Kidney (tissue), 14 donors: Measurements from ENCODE around the gene CACNB1. TPM values are rescaled to one million over a fixed set of nuclear protein-coding genes. Genes with fewer than 3 reads are reported as not detected.
A peak's percentile ranks its signal among the peaks of the same experiment; 100 is the strongest.

ENCODE experiments used
- DNase-seq, 5 donors: peaks; one replicate each; pipeline ENCODE4 v3.0.0-alpha.2; 2013 to 2020
- FAIRE-seq: peaks from 2 replicates; lab custom pipeline; 2012; peaks lifted over from hg19 to GRCh38; lab: Jason Lieb, UNC
- H3K27ac ChIP-seq, 2 donors: one replicate each; pipeline ENCODE4 v1.7.0; 2013; ENCODE audit warnings: low read depth in 2 of 2, low read length in 2 of 2, inconsistent platforms in 1 of 2
- H3K27me3 ChIP-seq: one replicate; pipeline ENCODE4 v1.7.1; 2013; ENCODE audit warnings: low read length, inconsistent platforms; ENCODE audit not compliant: control insufficient read depth, insufficient read depth
- H3K36me3 ChIP-seq, 3 donors: one replicate each; pipeline versions ENCODE4 v1.7.0 to v1.7.1; 2013; ENCODE audit warnings: low read length in 3 of 3, control low read depth in 1 of 3, inconsistent platforms in 1 of 3; ENCODE audit not compliant: insufficient read depth in 3 of 3, control insufficient read depth in 2 of 3
- H3K4me1 ChIP-seq, 3 donors: one replicate each; pipeline versions ENCODE4 v1.7.0 to v1.7.1; 2013; ENCODE audit warnings: low read length in 3 of 3, inconsistent platforms in 1 of 3, low read depth in 1 of 3; ENCODE audit not compliant: control insufficient read depth in 2 of 3, insufficient read depth in 2 of 3
- H3K4me3 ChIP-seq, 3 donors: one replicate each; pipeline versions ENCODE4 v1.7.0 to v1.8.1; 2013; ENCODE audit warnings: low read length in 3 of 3, control low read depth in 1 of 3, inconsistent platforms in 1 of 3
- H3K9ac ChIP-seq, 3 donors: one replicate each; pipeline versions ENCODE4 v1.7.0 to v1.7.1; 2013; ENCODE audit warnings: low read length in 3 of 3, control low read depth in 1 of 3, inconsistent platforms in 1 of 3
- H3K9me3 ChIP-seq, 3 donors: one replicate each; pipeline versions ENCODE4 v1.7.0 to v1.7.1; 2013; ENCODE audit warnings: low read length in 3 of 3, control low read depth in 1 of 3, inconsistent platforms in 1 of 3; ENCODE audit not compliant: control insufficient read depth in 2 of 3, insufficient read depth in 1 of 3
- intact Hi-C: fragments of 100-400 bp; cut with DNase I; formaldehyde crosslinking; loops from one replicate; pipeline ENCODE4 v1.11.1; 2022
- polyA plus RNA-seq: library from polyadenylated mRNA; stranded (reverse); fragments of 350-450 nt; fragmentation: Illumina TruSeq; extraction: RNeasy Lipid Tissue Mini Kit (QIAGEN cat#74804); gene quantifications from one replicate; pipeline ENCODE4 v1.2.3, GENCODE V29; 2014; ENCODE audit warnings: low read depth, low replicate concordance; ENCODE audit not compliant: insufficient read depth
- total RNA-seq: library from RNA; stranded (reverse); fragmentation: NEBNext Ultra II Directional; extraction: Animal tissue kit (Norgen Biotek cat#: 25700); gene quantifications from one replicate; pipeline ENCODE4 v1.2.1, GENCODE V29; 2021
- TF ChIP-seq, protein P1 (sequence below): IDR thresholded peaks from 3 replicates; pipeline ENCODE4 v1.5.1; 2012; ENCODE audit warnings: mild to moderate bottlenecking, moderate library complexity, borderline replicate concordance; ENCODE audit not compliant: insufficient read depth; ENCODE audit errors: extremely low read depth
- donor health status: control.
- donor health status: control.
- donor health status: control.
- donor health status: control.
- donor health status: control.
- donor health status: DM: yes; HTN: yes; CAD: no.
- donor health status: Normal renal cell carcinoma (clear cell type).

Gene CACNB1
- total and polyA plus RNA-seq, 2 donors from 2014 or later: 1.4 to 9.9 TPM

DNA sequence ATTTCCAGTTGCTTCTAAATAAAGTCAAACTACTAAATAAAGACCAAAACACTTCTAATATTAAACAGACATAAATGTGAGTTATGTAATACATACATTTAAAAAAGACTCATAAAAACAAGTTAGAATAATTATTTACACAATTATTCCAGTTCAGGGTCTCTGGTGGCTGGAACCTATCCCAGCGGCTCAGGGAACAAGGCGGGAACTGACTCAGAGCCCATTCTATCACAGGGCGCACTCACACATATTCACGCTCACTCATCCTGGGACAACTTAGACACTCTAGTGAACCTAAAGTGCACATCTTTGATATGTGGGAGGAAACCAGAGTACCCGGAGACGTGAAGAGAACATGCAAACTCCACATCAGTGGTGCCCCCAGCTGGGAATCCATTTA, 71.0 kb downstream of the CACNB1 start:
- H3K36me3 ChIP-seq: no peaks in the 10 kb centered on the region
- H3K4me1 ChIP-seq: no peaks in the 10 kb centered on the region
- TF ChIP-seq, protein P1, sequence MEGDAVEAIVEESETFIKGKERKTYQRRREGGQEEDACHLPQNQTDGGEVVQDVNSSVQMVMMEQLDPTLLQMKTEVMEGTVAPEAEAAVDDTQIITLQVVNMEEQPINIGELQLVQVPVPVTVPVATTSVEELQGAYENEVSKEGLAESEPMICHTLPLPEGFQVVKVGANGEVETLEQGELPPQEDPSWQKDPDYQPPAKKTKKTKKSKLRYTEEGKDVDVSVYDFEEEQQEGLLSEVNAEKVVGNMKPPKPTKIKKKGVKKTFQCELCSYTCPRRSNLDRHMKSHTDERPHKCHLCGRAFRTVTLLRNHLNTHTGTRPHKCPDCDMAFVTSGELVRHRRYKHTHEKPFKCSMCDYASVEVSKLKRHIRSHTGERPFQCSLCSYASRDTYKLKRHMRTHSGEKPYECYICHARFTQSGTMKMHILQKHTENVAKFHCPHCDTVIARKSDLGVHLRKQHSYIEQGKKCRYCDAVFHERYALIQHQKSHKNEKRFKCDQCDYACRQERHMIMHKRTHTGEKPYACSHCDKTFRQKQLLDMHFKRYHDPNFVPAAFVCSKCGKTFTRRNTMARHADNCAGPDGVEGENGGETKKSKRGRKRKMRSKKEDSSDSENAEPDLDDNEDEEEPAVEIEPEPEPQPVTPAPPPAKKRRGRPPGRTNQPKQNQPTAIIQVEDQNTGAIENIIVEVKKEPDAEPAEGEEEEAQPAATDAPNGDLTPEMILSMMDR: no peak
- FAIRE-seq: no peak
- H3K9ac ChIP-seq: no peak overlapping the region
- no peaks in the 10 kb centered on the region for H3K27me3 ChIP-seq
- no peak overlapping the region for H3K27ac ChIP-seq
- H3K4me3 ChIP-seq: no peak overlapping the region
- intact Hi-C loops: no loop called here
- DNase-seq: peak in 1 of 5 donors; percentile 47
- H3K9me3 ChIP-seq: no peaks in the 10 kb centered on the region

DNA sequence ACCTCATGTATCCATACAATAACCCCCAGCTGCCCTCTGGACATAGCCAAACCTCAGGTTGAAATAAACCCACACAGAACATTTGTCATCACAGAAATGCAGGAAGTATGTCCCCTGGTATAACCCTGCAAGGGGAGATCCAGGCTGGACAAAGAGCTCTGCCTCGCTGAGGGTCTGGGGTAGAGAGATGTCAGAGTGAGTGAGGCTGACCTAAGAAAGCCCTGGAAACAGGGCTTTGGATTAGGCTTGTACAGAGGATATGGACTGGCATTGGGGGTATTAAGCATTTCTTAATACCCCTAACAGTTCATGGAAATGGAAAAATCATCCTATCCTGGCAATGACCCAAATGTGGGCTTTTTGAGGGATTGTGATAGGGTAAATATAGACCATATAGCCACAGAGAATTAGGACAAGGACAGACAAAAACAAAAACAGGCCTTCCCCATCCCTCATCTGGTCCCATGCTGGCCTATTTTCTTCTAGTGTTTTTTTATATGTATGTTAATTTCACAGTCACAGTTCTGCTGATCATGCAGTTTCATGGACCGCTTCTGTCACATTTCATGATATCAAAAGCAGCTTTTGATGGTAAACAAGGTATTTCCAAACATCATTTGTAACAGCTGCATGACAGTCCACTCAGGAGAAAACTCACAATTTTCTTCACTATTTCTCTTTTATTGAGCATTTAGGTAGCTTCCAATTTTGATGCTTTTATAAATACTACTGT, 72.2 kb downstream of the CACNB1 start:
- H3K9ac ChIP-seq: no peak overlapping the region
- H3K27me3 ChIP-seq: no peaks in the 10 kb centered on the region
- no peaks in the 10 kb centered on the region for H3K4me1 ChIP-seq
- no peak overlapping the region for H3K4me3 ChIP-seq
- TF ChIP-seq, protein P1: no peak
- DNase-seq (no peak), FAIRE-seq (no peak)
- H3K27ac ChIP-seq: no peak overlapping the region
- H3K36me3 ChIP-seq: no peaks in the 10 kb centered on the region
- intact Hi-C loops: no loop called here
- no peaks in the 10 kb centered on the region for H3K9me3 ChIP-seq

DNA sequence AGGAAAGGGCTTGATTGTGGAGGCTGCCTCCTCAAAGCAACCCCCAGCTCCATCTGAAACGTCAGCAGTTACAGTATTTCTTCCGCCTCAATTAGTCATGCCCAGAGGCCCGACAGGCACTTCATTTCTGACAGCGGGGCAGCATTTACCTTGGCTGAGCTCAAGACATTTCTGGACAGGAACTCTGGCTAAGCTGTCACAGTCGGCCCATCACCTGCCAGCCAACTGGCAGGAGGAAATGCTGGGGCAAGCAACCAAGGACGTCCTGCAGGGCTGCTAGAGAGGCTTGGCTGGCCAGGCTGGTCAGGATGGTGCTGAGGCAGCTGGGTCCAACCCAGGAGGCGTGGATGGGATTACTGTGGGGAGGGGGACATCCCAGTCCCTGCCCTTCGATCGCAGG, 73.8 kb downstream of the CACNB1 start:
- FAIRE-seq: no peak
- DNase-seq: no peak
- no peak overlapping the region for H3K4me3 ChIP-seq
- no peak overlapping the region for H3K9ac ChIP-seq
- H3K9me3 ChIP-seq: no peaks in the 10 kb centered on the region
- intact Hi-C loops: no loop called here
- no peak overlapping the region for H3K27ac ChIP-seq
- no peaks in the 10 kb centered on the region for H3K4me1 ChIP-seq
- TF ChIP-seq, protein P1: no peak
- H3K27me3 ChIP-seq: no peaks in the 10 kb centered on the region
- no peaks in the 10 kb centered on the region for H3K36me3 ChIP-seq

Other genes starting within 250 kb of the CACNB1 start
- gene FBXO47, start 230.3 kb downstream of the CACNB1 start, total RNA-seq: not detected
- not detected for gene FBXO47, start 230.3 kb downstream of the CACNB1 start, polyA plus RNA-seq
- 11.1 TPM for gene PLXDC1, start 46.0 kb downstream of the CACNB1 start, total RNA-seq
- gene PLXDC1, start 46.0 kb downstream of the CACNB1 start, polyA plus RNA-seq: 4.5 TPM
- gene ARL5C, start 31.5 kb downstream of the CACNB1 start, total RNA-seq: not detected
- gene ARL5C, start 31.5 kb downstream of the CACNB1 start, polyA plus RNA-seq: not detected
- gene RPL19, start 2.6 kb upstream of the CACNB1 start, total RNA-seq: 1,460 TPM
- gene RPL19, start 2.6 kb upstream of the CACNB1 start, polyA plus RNA-seq: 2,512 TPM
- 15.3 TPM for gene STAC2, start 28.3 kb upstream of the CACNB1 start, total RNA-seq
- 18.9 TPM for gene STAC2, start 28.3 kb upstream of the CACNB1 start, polyA plus RNA-seq
- 16.1 TPM for gene FBXL20, start 204.0 kb upstream of the CACNB1 start, total RNA-seq
- gene FBXL20, start 204.0 kb upstream of the CACNB1 start, polyA plus RNA-seq: 3.2 TPM